Esophagus squamous epithelium (tissue), 4 donors: ENCODE data around the gene GALR2.

Experiments
- CTCF ChIP-seq, 6 experiments: fragments of 450-650 bp in 4 of 6; fragments of 200-600 bp in 2 of 6; sonication (generic) in 2 of 6; IDR thresholded peaks; one replicate each; pipeline ENCODE4 v1.5.1; 2016 to 2019; ENCODE audit warnings: antibody characterized with exemption in 6 of 6, mild to moderate bottlenecking in 4 of 6, moderate library complexity in 4 of 6
- POLR2A ChIP-seq, 4 donors: fragments of 450-650 bp; IDR thresholded peaks; one replicate each; pipeline ENCODE4 v1.6.1; 2017; ENCODE audit warnings: antibody characterized with exemption in 4 of 4, mild to moderate bottlenecking in 4 of 4, moderate library complexity in 3 of 4

DNA sequence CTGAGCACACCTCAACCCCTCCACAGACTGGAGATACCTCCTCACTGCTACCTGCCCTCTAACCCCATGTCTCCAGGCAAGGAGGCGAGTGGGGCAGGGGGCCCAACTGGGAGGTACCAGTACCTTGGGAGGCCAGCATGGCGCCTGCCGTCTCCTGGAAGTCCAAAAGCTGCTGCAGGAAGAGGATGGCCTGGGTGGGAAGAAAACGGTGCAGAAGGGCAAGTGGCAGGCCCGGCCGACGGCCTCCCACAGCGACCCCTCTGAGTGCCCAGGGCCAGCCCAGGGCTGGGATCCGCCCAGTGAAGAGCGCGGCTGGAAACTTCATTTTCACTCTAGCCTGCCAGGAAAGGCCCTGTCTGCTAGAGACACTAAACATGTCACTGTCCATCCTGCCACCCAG, 12.9 kb downstream of the GALR2 start:
- TF ChIP-seq CTCF (IDR thresholded peaks at IDR 0.05) (no peak), POLR2A (IDR thresholded peaks at IDR 0.05) (no peak)
